ENCODE results near the gene EIF4E3. TPM values are rescaled to one million over a fixed set of nuclear protein-coding genes. Genes with fewer than 3 reads are reported as not detected.
A peak's percentile ranks its signal among the peaks of the same experiment; 100 is the strongest.

Gene EIF4E3
- total RNA-seq, 4 donors from 2014 or later = 7.4 to 16.2 (median 10.2) TPM

- Histone ChIP-seq H3K27ac (no peak overlapping the region), H3K27me3 (no peaks in the 10 kb centered on the region), H3K36me3 (no peaks in the 10 kb centered on the region), H3K9me3 (no peaks in the 10 kb centered on the region), H3K4me3 (no peak overlapping the region), H3K4me1 (peaks cover 0 to 10% (median 0%) of the 10 kb centered on the region in 3 donors)
- intact Hi-C loops (cut with DNase I) = loop anchor here (10.0 kb wide), 1 partner anchor 121 kb away; no protein-coding TSS in a partner anchor
- TF ChIP-seq CTCF (IDR thresholded peaks at IDR 0.05) (no peak), POLR2A (IDR thresholded peaks at IDR 0.05) (no peak)
- no peak for DNase-seq
- 90 to 95% methylated on average over 2 of the region's 2 CpGs for WGBS, 2 donors
These were observed 8.1 kb upstream of the EIF4E3 start for GRCh38 chr3:71733319-71733718.

GRCh38 chr3:71732637-71733036 is 7.4 kb upstream of the EIF4E3 start:
- Histone ChIP-seq H3K27ac (no peak overlapping the region), H3K36me3 (no peaks in the 10 kb centered on the region), H3K4me1 (peaks cover 0 to 10% (median 0%) of the 10 kb centered on the region in 3 donors), H3K27me3 (no peaks in the 10 kb centered on the region), H3K4me3 (no peak overlapping the region), H3K9me3 (no peaks in the 10 kb centered on the region)
- no peak for DNase-seq
- WGBS, 2 donors = 90 to 94% methylated on average over 4 of the region's 4 CpGs
- intact Hi-C loops (cut with DNase I) = loop anchor here (10.0 kb wide), 1 partner anchor 122 kb away; no protein-coding TSS in a partner anchor
- TF ChIP-seq CTCF (IDR thresholded peaks at IDR 0.05) (no peak), POLR2A (IDR thresholded peaks at IDR 0.05) (no peak)

- TF ChIP-seq CTCF (IDR thresholded peaks at IDR 0.05) (no peak), POLR2A (IDR thresholded peaks at IDR 0.05) (no peak)
- Histone ChIP-seq H3K4me1 (peaks cover 4 to 27% (median 16%) of the 10 kb centered on the region in 3 donors), H3K27ac (no peak overlapping the region), H3K9me3 (no peaks in the 10 kb centered on the region), H3K36me3 (no peaks in the 10 kb centered on the region), H3K4me3 (no peak overlapping the region), H3K27me3 (no peaks in the 10 kb centered on the region)
- intact Hi-C loops (cut with DNase I) = no loop called here
- WGBS, 2 donors = 50 to 69% methylated on average over 2 to 4 of the region's 4 CpGs
- DNase-seq = no peak
These were observed 3.6 kb upstream of the EIF4E3 start for GRCh38 chr3:71728632-71729342.

- no peaks in the 10 kb centered on the region for H3K27me3 ChIP-seq
- TF ChIP-seq CTCF (IDR thresholded peaks at IDR 0.05) (no peak), POLR2A (IDR thresholded peaks at IDR 0.05) (peak in 1 of 4 donors; percentile 21)
- intact Hi-C loops (cut with DNase I) = no loop called here
- peak overlapping the region in 3 of 4 donors; percentile 54 to 89 (median 79) for H3K4me3 ChIP-seq
- H3K27ac ChIP-seq = peak overlapping the region in 3 of 4 donors; percentile 76 to 83 (median 82)
- 44 to 71% methylated on average over 5 to 8 of the region's 8 CpGs for WGBS, 2 donors
- peaks cover 4 to 45% (median 17%) of the 10 kb centered on the region in 3 donors for H3K4me1 ChIP-seq
- H3K36me3 ChIP-seq = no peaks in the 10 kb centered on the region
- no peaks in the 10 kb centered on the region for H3K9me3 ChIP-seq
- DNase-seq = no peak
These were observed 944 bp upstream of the EIF4E3 start for GRCh38 chr3:71726146-71726545.

GRCh38 chr3:71724584-71725270 is 475 bp downstream of the EIF4E3 start:
- no peaks in the 10 kb centered on the region for H3K27me3 ChIP-seq
- TF ChIP-seq CTCF (IDR thresholded peaks at IDR 0.05) (no peak), POLR2A (IDR thresholded peaks at IDR 0.05) (no peak)
- peak overlapping the region; percentile 80 to 89 (median 82) for H3K27ac ChIP-seq
- intact Hi-C loops (cut with DNase I) = no loop called here
- peaks cover 4 to 41% (median 17%) of the 10 kb centered on the region in 3 donors for H3K4me1 ChIP-seq
- no peaks in the 10 kb centered on the region for H3K9me3 ChIP-seq
- 0% methylated on average over 5 to 7 of the region's 73 CpGs for WGBS, 2 donors
- H3K4me3 ChIP-seq = peak overlapping the region; percentile 75 to 92 (median 87)
- DNase-seq = no peak
- no peaks in the 10 kb centered on the region for H3K36me3 ChIP-seq
